GM19452 (cell line): ENCODE data around the gene FDX2.
A peak's percentile ranks its signal among the peaks of the same experiment; 100 is the strongest.
"Not testable (repeated sequence)": the region's sequence is repeated elsewhere in the genome, so short reads cannot be mapped to it uniquely, and the experiment has no call there.

Experiments used
- ATAC-seq: cut with Tn5 transposase; IDR thresholded peaks from one replicate; pipeline ENCODE4 v1.9.1; 2021; ENCODE audit not compliant: unreplicated experiment

FDX2 gene

DNA sequence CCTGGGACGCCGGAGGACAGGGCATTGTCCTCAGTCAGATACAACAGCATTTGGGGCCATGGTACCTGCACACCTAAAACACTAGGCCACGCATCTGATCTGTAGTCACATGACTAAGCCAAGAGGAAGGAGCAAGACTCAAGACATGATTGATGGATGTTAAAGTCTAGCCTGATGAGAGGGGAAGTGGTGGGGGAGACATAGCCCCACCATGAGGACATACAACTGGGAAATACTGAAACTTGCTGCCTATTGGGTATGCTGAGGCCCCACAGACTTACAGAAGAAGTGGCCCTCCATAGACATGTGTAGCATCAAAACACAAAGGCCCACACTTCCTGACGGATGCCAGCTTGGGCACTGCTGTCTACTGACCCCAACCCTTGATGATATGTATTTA, 30.4 kb downstream of the FDX2 start:
- ATAC-seq, result no peak

DNA sequence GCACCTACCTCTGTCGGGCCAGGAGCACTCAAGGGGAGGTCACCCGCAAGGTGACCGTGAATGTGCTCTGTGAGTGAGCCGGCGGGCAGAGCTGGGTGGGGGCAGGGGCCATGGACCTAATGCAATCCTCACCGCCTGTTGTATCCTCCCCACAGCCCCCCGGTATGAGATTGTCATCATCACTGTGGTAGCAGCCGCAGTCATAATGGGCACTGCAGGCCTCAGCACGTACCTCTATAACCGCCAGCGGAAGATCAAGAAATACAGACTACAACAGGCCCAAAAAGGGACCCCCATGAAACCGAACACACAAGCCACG, 30.9 kb downstream of the FDX2 start:
- no peak for ATAC-seq

DNA sequence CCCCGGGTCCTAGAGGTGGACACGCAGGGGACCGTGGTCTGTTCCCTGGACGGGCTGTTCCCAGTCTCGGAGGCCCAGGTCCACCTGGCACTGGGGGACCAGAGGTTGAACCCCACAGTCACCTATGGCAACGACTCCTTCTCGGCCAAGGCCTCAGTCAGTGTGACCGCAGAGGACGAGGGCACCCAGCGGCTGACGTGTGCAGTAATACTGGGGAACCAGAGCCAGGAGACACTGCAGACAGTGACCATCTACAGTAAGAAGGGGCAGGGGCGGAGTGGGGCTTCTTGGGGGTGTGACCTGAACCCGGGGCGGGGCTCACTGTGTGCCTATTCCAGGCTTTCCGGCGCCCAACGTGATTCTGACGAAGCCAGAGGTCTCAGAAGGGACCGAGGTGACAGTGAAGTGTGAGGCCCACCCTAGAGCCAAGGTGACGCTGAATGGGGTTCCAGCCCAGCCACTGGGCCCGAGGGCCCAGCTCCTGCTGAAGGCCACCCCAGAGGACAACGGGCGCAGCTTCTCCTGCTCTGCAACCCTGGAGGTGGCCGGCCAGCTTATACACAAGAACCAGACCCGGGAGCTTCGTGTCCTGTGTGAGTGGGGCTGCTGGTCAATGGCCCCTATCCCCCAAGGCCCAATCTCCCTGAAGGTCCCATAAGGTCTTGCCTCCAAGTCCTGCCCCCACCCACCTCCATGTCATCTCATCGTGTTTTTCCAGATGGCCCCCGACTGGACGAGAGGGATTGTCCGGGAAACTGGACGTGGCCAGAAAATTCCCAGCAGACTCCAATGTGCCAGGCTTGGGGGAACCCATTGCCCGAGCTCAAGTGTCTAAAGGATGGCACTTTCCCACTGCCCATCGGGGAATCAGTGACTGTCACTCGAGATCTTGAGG, 31.5 kb downstream of the FDX2 start:
- no peak for ATAC-seq

DNA sequence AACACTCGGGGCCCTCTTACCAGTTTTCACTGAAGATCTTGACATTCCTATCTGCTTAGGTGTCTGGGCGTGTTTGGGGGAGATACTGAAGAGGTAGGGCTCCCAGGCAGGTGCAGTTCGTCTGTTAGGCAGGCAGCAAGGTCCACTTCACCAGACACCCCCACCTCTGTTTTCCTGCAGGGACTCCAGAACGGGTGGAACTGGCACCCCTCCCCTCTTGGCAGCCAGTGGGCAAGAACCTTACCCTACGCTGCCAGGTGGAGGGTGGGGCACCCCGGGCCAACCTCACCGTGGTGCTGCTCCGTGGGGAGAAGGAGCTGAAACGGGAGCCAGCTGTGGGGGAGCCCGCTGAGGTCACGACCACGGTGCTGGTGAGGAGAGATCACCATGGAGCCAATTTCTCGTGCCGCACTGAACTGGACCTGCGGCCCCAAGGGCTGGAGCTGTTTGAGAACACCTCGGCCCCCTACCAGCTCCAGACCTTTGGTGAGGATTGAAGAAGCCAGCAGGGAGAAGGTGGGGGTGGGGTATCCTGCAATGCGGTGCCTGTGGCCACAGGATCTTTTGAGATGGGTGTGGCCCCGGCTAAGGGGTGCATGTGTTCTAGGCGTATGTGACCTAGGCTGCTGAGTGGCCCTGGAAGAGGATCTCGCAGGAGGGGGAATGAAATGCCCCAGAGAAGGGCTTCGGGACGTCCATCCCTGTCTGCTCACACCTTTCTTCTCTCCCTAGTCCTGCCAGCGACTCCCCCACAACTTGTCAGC, 32.3 kb downstream of the FDX2 start:
- no peak for ATAC-seq

DNA sequence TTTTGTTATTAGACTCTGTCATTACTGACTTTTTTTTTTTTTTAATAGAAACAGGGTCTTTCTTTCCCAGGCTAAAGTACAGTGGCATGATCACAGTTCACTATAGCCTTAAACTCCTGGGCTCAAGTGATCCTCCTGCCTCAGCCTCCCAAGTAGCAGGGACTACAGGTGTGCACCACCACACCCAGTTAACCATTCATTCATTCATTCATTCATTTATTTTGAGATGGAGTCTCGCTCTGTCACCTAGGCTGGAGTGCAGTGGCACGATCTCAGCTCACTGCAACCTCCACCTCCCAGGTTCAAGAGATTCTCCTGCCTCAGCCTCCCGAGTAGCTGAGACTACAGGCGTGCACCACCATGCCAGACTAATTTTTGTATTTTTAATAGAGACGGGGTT, 33.8 kb downstream of the FDX2 start:
- not testable (repeated sequence) for ATAC-seq

DNA sequence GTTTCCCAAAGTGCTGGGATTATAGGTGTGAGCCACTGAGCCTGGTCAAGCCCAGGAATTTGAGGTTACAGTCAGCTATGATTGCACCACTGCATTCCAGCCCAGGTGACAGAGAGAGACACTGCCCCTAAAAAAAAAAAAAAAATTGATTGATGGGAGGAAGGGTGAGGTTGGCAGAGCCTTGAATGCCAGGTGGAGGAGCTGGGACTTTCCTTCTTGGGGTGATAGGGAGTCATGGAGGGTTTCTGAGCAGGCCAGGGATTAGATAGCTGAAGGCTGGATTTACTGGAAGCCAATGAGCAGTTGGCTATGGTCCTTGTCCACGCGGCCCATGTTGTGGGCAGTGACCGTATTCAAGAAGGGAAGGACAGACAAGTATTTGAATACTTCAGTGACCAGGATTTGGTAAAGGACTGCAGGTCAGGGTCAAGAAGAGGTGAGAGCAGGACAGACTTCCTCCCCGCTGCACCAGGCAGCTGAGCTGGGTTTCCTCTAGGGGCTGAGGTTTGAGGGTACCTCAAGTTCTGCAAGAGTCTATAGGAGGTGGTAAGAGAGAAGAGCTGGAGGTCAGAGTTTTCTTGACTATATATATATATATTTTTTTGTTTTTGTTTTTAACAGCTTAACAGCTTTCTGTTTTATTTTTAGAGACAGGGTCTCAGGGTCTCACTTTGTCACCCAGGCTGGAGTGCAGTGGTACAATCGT, 35.9 kb downstream of the FDX2 start:
- ATAC-seq, result no peak

DNA sequence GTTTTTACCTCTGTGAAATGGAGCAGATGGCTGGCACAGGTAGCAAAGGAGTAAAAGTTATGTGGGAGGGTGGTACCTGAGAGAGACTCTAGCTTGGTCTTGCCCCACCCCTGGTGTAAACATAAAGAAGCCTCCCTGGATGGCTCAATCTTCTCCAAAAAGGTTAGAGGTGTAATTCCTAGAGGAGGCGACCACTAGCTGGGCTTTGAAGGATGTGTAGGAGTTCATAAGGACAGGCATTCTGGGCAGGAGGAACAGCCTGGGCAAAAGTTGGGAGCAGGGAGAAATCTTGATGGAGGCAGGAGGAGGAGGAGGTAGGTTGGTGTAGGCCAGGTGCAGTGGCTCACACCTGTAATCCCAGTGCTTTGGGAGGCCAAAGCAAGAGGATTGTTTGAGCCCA, 36.9 kb downstream of the FDX2 start:
- no peak for ATAC-seq

DNA sequence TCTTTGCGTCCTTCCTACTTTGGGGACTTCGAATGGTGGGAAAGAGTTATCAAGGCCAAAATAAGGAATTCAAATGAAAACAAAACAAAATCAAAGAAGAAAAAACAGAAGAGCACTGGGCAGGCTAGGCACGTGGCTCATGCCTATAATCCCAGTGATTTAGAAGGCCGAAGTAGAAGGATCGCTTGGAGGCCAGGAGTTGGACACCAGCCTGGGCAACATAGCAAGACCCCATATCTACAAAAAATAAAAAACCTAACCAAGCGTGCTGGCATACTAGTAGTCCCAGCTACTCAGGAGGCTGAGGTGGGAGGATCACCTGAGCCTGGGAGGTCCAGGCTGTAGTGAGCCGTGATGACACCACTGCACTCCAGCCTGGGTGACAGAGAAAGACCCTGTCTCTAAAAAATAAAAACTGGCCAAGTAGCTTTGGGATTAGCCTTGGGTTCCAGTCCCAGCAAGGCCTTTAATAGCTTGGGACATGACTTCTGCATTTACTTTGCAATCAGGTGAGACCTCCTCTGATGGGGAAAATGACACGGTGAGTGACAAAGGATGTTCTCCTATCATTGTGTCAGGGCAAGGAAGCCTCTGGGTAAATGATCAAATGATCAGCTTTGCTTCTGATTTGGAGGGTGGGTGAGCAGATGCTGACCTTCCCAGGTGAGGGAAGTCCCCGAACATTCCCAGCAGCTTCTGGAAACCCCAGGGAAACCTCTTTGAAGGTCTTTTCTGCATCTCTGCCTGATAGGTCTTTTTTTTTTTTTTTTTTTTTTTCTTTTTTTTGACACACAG, 37.8 kb downstream of the FDX2 start:
- ATAC-seq, result no peak

DNA sequence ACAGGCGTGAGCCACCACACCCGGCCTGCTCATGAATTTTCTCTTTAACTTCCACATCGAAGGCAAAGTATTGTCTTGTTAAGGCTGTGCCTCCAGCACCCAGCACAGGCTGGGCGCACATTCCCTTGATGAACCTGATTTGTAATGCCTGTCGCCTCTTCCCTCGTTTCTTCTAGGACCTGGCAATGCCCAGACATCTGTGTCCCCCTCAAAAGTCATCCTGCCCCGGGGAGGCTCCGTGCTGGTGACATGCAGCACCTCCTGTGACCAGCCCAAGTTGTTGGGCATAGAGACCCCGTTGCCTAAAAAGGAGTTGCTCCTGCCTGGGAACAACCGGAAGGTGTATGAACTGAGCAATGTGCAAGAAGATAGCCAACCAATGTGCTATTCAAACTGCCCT, 41.2 kb downstream of the FDX2 start:
- ATAC-seq, result no peak

DNA sequence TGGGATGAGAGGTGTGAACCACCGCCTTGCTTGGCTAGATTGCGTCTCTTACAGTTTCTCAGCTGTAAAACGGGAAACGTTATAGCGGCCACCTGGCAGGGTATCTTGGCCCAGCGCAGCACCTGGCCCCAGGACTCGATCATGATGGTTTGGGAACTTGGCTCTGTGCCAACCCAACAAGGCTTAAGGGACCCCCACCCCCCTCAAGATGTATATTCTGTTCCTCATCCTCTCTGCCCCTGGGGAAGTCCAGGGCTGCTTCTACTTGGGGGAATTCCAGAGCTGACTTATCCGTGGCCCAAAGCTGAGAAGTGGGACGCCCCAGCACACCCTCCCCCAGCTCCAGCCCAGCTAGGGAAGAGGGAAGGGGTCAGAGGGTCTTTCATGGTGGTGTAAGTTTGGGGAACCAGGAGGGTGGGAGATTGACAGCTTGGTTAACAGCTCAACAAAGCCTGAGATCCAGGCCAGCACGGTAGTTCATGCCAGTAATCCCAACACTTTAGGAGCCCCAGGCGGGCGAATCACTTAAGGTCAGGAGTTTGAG, 44.2 kb downstream of the FDX2 start:
- ATAC-seq, result no peak

DNA sequence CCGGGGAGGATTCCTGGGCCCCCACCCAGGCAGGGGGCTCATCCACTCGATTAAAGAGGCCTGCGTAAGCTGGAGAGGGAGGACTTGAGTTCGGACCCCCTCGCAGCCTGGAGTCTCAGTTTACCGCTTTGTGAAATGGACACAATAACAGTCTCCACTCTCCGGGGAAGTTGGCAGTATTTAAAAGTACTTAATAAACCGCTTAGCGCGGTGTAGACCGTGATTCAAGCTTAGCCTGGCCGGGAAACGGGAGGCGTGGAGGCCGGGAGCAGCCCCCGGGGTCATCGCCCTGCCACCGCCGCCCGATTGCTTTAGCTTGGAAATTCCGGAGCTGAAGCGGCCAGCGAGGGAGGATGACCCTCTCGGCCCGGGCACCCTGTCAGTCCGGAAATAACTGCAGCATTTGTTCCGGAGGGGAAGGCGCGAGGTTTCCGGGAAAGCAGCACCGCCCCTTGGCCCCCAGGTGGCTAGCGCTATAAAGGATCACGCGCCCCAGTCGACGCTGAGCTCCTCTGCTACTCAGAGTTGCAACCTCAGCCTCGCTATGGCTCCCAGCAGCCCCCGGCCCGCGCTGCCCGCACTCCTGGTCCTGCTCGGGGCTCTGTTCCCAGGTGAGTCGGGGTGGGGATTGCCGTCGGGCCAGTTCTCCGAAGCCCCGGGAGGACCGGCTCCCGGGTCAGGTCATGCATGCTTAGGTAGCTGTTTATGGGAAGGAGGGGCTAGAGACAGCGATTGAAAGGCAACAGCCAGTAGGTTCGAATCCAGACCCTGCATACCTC, 45.0 kb downstream of the FDX2 start, which contains the start of gene ICAM1:
Gene ICAM1, plus strand, starts transcription at position 505 of the 779 bp plus-strand sequence. Its CDS starts 40 bp downstream, at position 545.
- ATAC-seq, result peak; percentile 46

DNA sequence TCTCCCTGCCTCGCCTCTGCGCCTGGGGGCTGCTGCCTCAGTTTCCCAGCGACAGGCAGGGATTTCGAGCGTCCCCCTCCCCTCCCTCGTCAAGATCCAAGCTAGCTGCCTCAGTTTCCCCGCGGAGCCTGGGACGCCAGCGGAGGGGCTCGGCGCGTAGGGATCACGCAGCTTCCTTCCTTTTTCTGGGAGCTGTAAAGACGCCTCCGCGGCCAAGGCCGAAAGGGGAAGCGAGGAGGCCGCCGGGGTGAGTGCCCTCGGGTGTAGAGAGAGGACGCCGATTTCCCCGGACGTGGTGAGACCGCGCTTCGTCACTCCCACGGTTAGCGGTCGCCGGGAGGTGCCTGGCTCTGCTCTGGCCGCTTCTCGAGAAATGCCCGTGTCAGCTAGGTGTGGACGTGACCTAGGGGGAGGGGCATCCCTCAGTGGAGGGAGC, 45.6 kb downstream of the FDX2 start:
- peak; percentile 43 for ATAC-seq

DNA sequence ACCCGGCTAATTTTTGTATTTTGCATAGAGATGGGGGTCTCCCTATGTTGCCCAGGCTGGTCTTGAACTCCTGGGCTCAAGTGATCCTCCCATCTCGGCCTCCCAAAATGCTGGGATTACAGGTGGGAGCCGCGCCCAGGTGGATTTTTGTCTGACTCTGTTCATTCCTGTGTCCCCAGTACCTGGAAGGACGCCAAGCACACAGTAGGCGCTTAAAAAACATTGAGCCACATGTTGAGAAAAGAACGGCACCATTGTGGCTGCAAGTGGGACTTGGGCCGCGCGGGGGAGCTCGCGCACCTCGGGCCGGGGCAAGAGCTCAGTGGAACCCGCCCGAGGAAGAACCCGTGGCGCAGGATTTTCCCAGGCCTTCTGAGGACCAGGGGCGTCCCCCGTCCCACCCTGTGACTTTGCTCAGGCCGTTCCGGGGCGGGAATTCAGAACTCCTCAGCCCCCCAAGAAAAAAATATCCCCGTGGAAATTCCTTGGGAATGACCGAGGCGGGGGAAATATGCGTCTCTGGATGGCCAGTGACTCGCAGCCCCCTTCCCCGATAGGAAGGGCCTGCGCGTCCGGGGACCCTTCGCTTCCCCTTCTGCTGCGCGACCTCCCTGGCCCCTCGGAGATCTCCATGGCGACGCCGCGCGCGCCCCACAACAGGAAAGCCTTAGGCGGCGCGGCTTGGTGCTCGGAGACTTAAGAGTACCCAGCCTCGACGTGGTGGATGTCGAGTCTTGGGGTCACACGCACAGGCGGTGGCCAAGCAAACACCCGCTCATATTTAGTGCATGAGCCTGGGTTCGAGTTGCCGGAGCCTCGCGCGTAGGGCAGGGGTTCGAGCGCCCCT, 46.3 kb downstream of the FDX2 start:
- peak; percentile 45 for ATAC-seq

DNA sequence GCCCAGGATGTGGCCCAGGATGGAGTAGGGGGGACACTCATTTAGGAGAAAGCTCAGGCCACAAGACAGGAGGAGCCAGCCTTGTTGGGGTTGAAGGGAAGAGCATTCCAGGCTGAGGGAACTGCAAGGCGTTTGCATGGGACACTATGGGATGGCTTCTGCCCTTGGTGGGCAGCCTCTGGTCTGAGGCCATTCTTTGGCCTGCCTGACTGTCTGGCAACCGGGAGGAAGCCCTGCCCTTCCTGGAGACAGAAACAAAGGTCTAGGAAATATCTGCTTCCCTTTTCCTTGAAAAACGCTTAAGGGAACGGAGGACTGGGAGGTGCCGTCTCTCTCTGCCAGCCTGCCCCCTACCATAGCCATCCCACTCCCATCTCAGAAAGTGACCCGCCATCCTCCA, 47.7 kb downstream of the FDX2 start:
- no peak for ATAC-seq

DNA sequence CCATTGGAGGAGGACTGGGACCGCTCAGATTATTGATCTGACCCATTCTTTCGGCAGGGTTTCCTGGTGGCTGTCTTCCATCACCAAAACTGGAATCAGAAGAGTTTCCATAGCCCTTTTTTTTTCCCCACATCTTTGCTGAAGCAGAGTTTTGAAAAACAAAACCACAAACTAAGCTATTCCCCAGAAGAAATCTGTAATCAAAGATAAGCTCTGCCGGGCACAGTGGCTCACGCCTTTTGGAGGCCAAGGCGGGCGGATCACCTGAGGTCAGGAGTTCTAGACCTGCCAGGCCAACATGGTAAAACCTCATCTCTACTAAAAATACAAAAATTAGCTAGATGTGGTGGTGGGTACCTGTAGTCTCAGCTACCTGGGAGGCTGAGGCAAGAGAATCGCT, 49.1 kb downstream of the FDX2 start:
- ATAC-seq, result no peak

DNA sequence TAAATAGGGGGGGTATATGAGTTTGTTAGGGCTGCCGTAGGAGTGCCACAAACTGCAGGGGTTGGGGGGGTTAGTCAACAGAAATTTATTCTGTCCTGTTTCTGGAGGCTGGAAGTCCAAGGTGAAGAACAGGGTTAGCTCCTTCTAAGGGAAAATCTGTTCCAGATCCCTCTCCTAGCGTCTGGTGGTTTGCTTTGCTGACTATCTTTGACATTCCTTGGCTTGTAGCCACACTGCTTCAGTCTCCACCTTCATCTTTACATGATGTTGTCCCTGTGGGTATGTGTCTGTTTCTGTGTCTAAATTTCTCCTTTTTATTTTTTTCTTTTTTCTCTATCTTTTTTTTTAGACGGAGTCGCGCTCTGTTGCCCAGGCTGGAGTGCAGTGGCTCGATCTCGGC, 53.0 kb downstream of the FDX2 start:
- ATAC-seq, result no peak

DNA sequence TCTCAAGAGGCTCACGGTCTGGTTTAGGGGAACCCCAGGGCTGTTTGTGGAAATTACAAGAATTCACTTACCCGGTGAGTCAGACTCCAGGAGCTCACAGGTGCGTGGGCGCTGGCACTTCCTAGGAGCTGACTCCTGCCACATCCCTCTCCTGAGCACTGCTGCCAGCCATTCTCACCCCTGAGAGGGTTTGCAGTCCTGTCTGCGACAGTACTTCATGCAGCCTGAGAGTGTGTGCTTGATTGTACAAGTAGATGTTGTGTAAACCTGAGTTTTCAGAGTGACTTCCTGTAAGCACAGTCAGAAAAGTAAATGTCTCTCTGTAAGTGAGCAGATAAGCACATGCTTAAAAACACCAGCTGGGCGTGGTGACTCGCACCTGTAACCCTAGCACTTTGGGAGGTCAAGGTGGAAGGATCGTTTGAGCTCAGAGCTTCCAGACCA, 55.7 kb downstream of the FDX2 start:
- ATAC-seq, result no peak
